Kidney tubule cell (primary cell): Measurements from ENCODE around the gene KLHL8.

Experiments
- DNase-seq: peaks from one replicate; pipeline ENCODE4 v3.0.0-alpha.2; 2018; ENCODE audit warnings: low spot score

The KLHL8 gene

DNA sequence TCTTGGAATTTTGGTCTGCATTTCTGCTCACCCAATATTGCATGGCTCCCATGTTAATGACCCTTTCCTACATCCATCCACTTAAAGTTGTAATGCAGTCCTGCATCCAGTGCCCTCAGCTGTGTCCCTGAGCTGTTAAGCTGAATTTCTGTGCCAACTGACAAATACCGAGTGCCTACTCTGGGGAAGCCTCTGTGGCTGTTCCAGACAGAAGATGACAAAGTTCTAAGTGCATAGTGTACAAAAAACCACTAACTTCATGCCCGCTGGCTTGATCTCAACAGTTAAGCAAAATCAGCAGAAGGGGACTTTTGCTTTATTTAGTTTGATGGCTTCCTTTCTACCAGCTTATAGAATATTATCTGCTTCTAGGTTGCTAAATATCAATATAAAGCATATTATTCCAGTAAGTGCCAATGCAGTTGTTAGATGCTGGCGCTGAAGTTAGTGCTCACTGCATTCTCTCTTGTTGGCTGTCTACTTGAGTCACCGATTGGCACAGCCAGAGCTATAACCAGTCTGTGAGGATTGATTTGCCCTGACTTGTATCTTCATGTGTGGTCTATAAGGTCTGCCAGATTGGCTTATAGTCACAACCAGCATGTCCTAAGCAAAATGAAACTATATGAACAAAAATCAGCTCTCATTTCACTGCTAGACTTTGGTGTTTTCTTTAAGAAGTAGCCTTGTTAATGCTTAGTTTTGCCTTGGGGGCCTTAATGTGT, 98.9 kb downstream of the KLHL8 start:
- peak; percentile 62 for DNase-seq

DNA sequence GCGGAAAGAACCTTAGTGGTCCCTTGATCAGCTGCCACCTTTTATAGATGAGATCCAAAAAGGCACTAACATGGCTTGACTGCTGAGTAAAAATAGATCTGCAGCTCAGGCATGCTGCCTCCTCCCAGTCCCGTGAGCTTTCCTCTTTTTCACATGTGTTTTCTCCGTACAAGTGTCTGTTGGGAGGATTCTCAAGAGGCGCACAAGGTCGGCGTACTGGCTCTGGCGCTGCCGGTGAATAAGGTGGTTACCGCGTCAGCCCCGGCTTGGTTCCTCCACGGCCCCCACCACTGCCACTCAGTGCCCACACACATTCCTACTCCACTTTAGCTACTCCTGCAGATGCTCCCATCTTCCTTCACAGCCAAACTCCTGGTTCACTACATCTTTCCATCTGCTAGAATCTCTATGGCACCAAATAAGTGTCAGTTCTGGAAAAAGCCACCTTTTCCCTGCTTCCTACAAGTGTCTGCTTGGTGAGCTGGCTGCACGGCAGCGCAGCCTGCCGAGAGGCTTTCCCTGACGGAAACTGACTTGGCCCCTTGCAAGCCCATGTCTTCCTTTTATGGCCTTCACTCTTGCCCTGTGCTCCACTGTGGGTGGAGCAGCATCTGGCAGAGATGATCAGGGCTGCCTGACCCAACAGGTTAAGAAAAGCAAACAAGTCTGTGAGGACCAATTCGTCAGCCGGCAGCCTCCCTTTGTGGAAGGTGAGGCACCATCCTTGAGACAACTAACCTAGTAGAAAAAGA, 99.8 kb downstream of the KLHL8 start:
- peak; percentile 89 for DNase-seq

GRCh38 chr4:87120010-87120409, 100.4 kb downstream of the KLHL8 start:
- DNase-seq, result peak; percentile 18

GRCh38 chr4:87118826-87119225, 101.6 kb downstream of the KLHL8 start:
- peak; percentile 74 for DNase-seq

- DNase-seq, result peak; percentile 80
These were observed 102.0 kb downstream of the KLHL8 start for GRCh38 chr4:87118421-87118820.

DNA sequence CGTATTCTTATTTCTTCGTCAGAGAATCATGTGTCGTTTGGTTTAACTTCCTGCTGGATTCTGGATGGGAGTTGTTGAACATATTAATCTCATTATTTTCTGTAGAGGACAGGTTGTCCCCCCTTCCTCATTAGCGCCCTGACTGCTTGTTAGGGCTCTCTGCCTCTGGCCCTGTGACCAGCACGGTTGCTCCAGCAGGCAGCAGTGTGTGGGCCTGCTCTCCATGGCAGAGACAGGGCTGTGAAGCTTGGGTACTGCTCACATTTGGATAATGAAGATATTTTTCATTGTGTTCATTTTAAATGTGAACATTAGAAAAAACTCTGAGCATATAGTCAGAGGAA, 102.7 kb downstream of the KLHL8 start:
- no peak for DNase-seq

- peak; percentile 99 for DNase-seq
These were observed 103.2 kb downstream of the KLHL8 start for GRCh38 chr4:87117051-87117731.

DNA sequence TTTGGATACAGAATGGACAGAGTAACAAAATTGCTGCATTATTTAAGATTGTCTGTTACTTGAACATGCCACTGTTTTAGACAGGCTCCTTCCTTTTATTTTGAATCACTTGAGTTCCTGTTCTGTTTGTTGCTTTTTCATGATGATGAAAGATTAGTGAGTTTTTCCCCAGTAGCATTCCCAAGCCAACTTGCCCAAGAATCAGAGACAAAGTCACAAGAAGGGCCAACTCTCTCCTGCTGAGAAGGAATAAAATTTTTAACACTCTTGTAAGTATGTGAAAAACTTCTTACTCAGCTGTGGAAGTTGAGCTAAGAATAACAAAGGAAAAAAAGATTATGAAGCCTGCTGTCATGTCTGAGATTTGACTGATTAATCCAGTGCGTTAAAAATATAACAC, 104.2 kb downstream of the KLHL8 start:
- DNase-seq, result peak; percentile 17

- no peak for DNase-seq
These were observed 106.0 kb downstream of the KLHL8 start for GRCh38 chr4:87114245-87115062.

DNA sequence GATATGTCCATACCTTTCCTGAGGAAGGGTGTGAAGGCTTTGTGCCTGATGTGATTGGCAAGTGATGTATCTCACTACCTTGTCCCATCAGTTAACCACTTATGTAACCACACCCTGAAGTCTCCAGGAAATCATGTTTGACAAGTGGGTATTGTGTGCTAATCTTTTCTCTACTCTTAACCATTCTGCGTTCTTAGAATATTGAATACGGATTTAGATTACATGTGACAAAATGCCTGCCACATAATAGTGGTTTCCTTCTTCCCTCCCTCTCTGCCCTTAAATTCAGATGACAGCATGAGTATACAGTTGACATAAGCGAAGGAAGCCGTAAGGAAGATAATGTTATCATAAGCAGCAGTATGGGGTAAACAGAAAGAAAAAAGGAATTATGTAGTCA, 108.4 kb downstream of the KLHL8 start:
- no peak for DNase-seq
